ENCODE results near the gene IMMP2L. TPM values are rescaled to one million over a fixed set of nuclear protein-coding genes. Genes with fewer than 3 reads are reported as not detected.
A peak's percentile ranks its signal among the peaks of the same experiment; 100 is the strongest.

IMMP2L gene
- total and polyA plus RNA-seq, 2 of the 8 experiments (the other 6 are each of a cell fraction or from before 2014, with no cell fraction given) = 2.3 to 10.1 TPM

DNA sequence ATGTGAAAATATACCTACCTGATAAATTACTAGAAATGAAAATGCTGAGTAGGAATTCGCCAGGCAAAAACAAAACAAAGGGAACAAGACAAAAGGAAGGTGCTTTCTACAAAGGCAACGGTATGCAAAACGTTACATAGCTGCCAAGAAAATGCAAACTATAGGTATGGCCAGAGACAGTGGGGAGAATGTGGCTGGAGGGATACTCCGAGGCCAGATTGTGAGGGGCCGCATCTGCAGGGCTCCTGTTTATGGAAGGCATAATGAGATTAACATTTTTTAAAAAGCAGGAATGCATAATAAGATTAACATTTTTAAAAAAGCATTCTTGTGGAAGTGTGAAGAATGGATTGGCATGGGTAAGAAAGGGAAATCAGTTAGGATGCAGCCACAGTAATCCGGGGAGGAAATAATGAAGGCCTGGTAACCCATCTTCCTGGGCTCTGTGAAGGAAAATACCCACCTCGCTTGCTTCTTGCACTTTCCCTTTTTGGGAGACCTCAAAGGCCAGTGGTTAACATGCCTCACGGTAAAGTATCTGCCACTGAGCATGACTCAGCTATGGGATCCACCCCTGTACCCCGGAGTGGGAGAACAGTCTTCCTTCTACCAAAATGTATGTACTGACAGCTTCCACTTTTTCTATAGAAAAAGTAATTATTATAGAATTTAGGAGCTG, 617.2 kb downstream of the IMMP2L start:
- H2BK120ac ChIP-seq (replicated peaks; ENCODE audit: low read depth, low read length) = no peak overlapping the region
- no peak overlapping the region for H2BK15ac ChIP-seq (ENCODE audit: low read length)
- CTCF ChIA-PET (ENCODE audit: partially characterized antibody) = no interaction called here
- 0 out of 2 replicates have a peak overlapping the region, but pooled peaks have one; percentile 34 for H2BK20ac ChIP-seq (ENCODE audit: low read length)
- no peak overlapping the region for H3K23ac ChIP-seq (ENCODE audit: insufficient read length)
- H3K18ac ChIP-seq (ENCODE audit: extremely low read depth, low read length) = no peak overlapping the region
- no peaks in the 10 kb centered on the region; a peak in 1 of 4 replicates for H3K9me3 ChIP-seq (ENCODE audit: insufficient read depth in 2 of 2, low read depth in 1 of 2, low read length in 1 of 2)
- H2AFZ ChIP-seq (ENCODE audit: low read length) = no peak overlapping the region
- peak overlapping the region; percentile 58 for H3K4ac ChIP-seq (replicated peaks; ENCODE audit: insufficient read length, low read depth, low read length)
- 35% methylated on average over 9 of the region's 9 CpGs; no CpG with 5 or more reads in 1 of the 2 experiments for WGBS, 2 experiments (ENCODE audit: extremely low coverage in 1 of 2, insufficient coverage in 1 of 2, insufficient read length in 1 of 2, insufficient replicate concordance in 2 of 2, low coverage in 1 of 2, low lambda C conversion rate in 2 of 2, missing lambda C conversion rate in 1 of 2)
- H3K14ac ChIP-seq (ENCODE audit: insufficient read length) = no peak overlapping the region
- H3K4me1 ChIP-seq (replicated peaks in 1 of 4; ENCODE audit: control insufficient read depth in 3 of 4, insufficient read depth in 4 of 4, low read length in 3 of 4) = peaks cover 0 to 8% (median 4%) of the 10 kb centered on the region in 4 experiments; a peak in 5 of 7 replicates
- no peak overlapping the region for H4K8ac ChIP-seq (ENCODE audit: extremely low read depth, insufficient read depth, low read length)
- H2BK12ac ChIP-seq (ENCODE audit: low read depth, low read length) = 0 out of 2 replicates have a peak overlapping the region, but pooled peaks have one; percentile 65
- POLR2A ChIA-PET (ENCODE audit: partially characterized antibody) = no interaction called here
- H2AK5ac ChIP-seq (ENCODE audit: low read depth, low read length) = no peak overlapping the region
- no peak overlapping the region for H3K9ac ChIP-seq (replicated peaks in 1 of 4; ENCODE audit: extremely low read depth in 1 of 4, low read depth in 3 of 4, low read length in 3 of 4)
- H3K79me1 ChIP-seq (ENCODE audit: low read depth, low read length) = no peaks in the 10 kb centered on the region
- no peak overlapping the region for H4K91ac ChIP-seq (replicated peaks; ENCODE audit: insufficient read length, low read length)
- peak overlapping the region; percentile 76; the same call in 1 of the 2 replicates for H2BK5ac ChIP-seq (ENCODE audit: low read depth, low read length)
- no peaks in the 10 kb centered on the region for H4K20me1 ChIP-seq (replicated peaks in 1 of 2; ENCODE audit: control insufficient read depth in 1 of 2, insufficient read depth in 2 of 2, low read length in 2 of 2)
- no peak overlapping the region for H4K5ac ChIP-seq (ENCODE audit: insufficient read length, low read depth, low read length)
- FAIRE-seq (peak; percentile 88), DNase-seq (ENCODE audit: low read depth in 1 of 2, low spot score in 2 of 2) (no peak)
- no peak overlapping the region for H3K56ac ChIP-seq (replicated peaks; ENCODE audit: insufficient read length, low read depth, low read length)
- H3K27ac ChIP-seq (ENCODE audit: low read depth, low read length) = no peak overlapping the region
- H3K27me3 ChIP-seq (replicated peaks in 1 of 4; ENCODE audit: control insufficient read depth in 3 of 4, extremely low read depth in 1 of 4, insufficient read depth in 3 of 4, low read length in 3 of 4) = peaks cover 0 to 1% (median 0%) of the 10 kb centered on the region in 4 experiments; a peak in 1 of 7 replicates
- H3K4me3 ChIP-seq (ENCODE audit: extremely low read depth in 1 of 4, insufficient read depth in 2 of 4, low read depth in 3 of 4, low read length in 4 of 4) = no peak overlapping the region
- H3K36me3 ChIP-seq (ENCODE audit: control insufficient read depth in 2 of 4, insufficient read depth in 4 of 4, low read length in 3 of 4) = no peaks in the 10 kb centered on the region
- peak overlapping the region in 1 of 2 experiments; percentile 26; a peak in 1 of 4 replicates for H3K4me2 ChIP-seq (ENCODE audit: insufficient read depth in 1 of 2, low read depth in 2 of 2, low read length in 2 of 2)
- H3K79me2 ChIP-seq (ENCODE audit: control insufficient read depth in 1 of 2, insufficient read depth in 2 of 2, low read length in 2 of 2) = no peaks in the 10 kb centered on the region
- H3K23me2 ChIP-seq (ENCODE audit: low read depth, low read length) = no peaks in the 10 kb centered on the region
- TF ChIP-seq RFX5 (IDR thresholded peaks at IDR 0.05; ENCODE audit: borderline replicate concordance, low read depth, low read length) (no peak), HDAC6 (IDR thresholded peaks at IDR 0.05; ENCODE audit: low read depth, low read length) (no peak), RNF2 (IDR thresholded peaks at IDR 0.05; ENCODE audit: borderline replicate concordance, low read depth, low read length, missing control alignments, poor library complexity, severe bottlenecking) (no peak), EGR1 (IDR thresholded peaks at IDR 0.05; ENCODE audit: borderline replicate concordance, low read depth, low read length) (no peak), TEAD4 (IDR thresholded peaks at IDR 0.05; ENCODE audit: low read depth, low read length) (peak; percentile 47; the same call in 1 of the 2 replicates), CREB1 (IDR thresholded peaks at IDR 0.05) (no peak)

Measured in H1 (cell line).